Muscle of back (tissue), 11 donors: ENCODE measurements around the gene TIAM2. TPM values are rescaled to one million over a fixed set of nuclear protein-coding genes. Genes with fewer than 3 reads are reported as not detected.
A peak's percentile ranks its signal among the peaks of the same experiment; 100 is the strongest.
"Not testable (repeated sequence)": the region's sequence is repeated elsewhere in the genome, so short reads cannot be mapped to it uniquely, and the experiment has no call there.

Experiments used
- DNase-seq, 3 donors: peaks; one replicate each; pipeline versions ENCODE4 v3.0.0 to v3.0.0-alpha.2; 2013
- polyA plus RNA-seq, 10 donors: library from polyadenylated mRNA; unstranded; fragments of 120-200 nt; gene quantifications; one replicate each; pipeline ENCODE4 v1.2.1, GENCODE V29; 2013; ENCODE audit not compliant: insufficient read length in 10 of 10

Gene TIAM2
- polyA plus RNA-seq, 10 donors: 12.7 to 18.9 (median 15.4) TPM

- no peak for DNase-seq
These were observed 195.6 kb downstream of the TIAM2 start for GRCh38 chr6:155190677-155191076.

- no peak for DNase-seq
These were observed 198.4 kb downstream of the TIAM2 start for GRCh38 chr6:155193526-155193925.

- DNase-seq: no peak
These were observed 199.3 kb downstream of the TIAM2 start for GRCh38 chr6:155194399-155194798.

GRCh38 chr6:155195903-155196302, 200.8 kb downstream of the TIAM2 start:
- no peak for DNase-seq

GRCh38 chr6:155196911-155197310, 201.8 kb downstream of the TIAM2 start:
- no peak for DNase-seq

GRCh38 chr6:155197932-155198331, 202.8 kb downstream of the TIAM2 start:
- DNase-seq: no peak

- DNase-seq: no peak
These were observed 204.9 kb downstream of the TIAM2 start for GRCh38 chr6:155200012-155200411.

GRCh38 chr6:155201461-155202226, 206.5 kb downstream of the TIAM2 start:
- DNase-seq: peak in 1 of 3 donors; percentile 75

- no peak for DNase-seq
These were observed 212.1 kb downstream of the TIAM2 start for GRCh38 chr6:155207223-155207622.

GRCh38 chr6:155212106-155212505, 217.0 kb downstream of the TIAM2 start:
- DNase-seq: no peak

- DNase-seq: peak in 2 of 3 donors; percentile 13 to 34
These were observed 217.7 kb downstream of the TIAM2 start for GRCh38 chr6:155212616-155213380.

GRCh38 chr6:155213611-155214372, 218.7 kb downstream of the TIAM2 start:
- no peak for DNase-seq

- no peak for DNase-seq
These were observed 220.8 kb downstream of the TIAM2 start for GRCh38 chr6:155215906-155216305.

- DNase-seq: no peak
These were observed 221.4 kb downstream of the TIAM2 start for GRCh38 chr6:155216312-155217046.

GRCh38 chr6:155218711-155219110, 223.6 kb downstream of the TIAM2 start:
- not testable (repeated sequence) for DNase-seq

- DNase-seq: no peak
These were observed 224.2 kb downstream of the TIAM2 start for GRCh38 chr6:155219299-155219698.

GRCh38 chr6:155219858-155220301, 224.8 kb downstream of the TIAM2 start:
- DNase-seq: no peak

- no peak for DNase-seq
These were observed 226.0 kb downstream of the TIAM2 start for GRCh38 chr6:155221086-155221485.

GRCh38 chr6:155222506-155222905, 227.4 kb downstream of the TIAM2 start:
- DNase-seq: no peak

GRCh38 chr6:155223646-155224451, 228.7 kb downstream of the TIAM2 start:
- peak in 1 of 3 donors; percentile 73 for DNase-seq

GRCh38 chr6:155224618-155225017, 229.5 kb downstream of the TIAM2 start:
- DNase-seq: no peak
